ENCODE data around the gene DIAPH1.

- TF ChIP-seq CTCF (conservative IDR thresholded peaks at IDR 0.05) (no peak), ZFX (IDR thresholded peaks at IDR 0.05) (no peak)
Observed at GRCh38 chr5:141479776-141480175, 139.0 kb downstream of the DIAPH1 start.

Measured in C4-2B (cell line).